HG03469 (cell line): ENCODE results near the gene ATP11C.
A peak's percentile ranks its signal among the peaks of the same experiment; 100 is the strongest.
"Not testable (repeated sequence)": the region's sequence is repeated elsewhere in the genome, so short reads cannot be mapped to it uniquely, and the experiment has no call there.

Experiments used
- ATAC-seq: cut with Tn5 transposase; IDR thresholded peaks from one replicate; pipeline ENCODE4 v1.9.1; 2021; ENCODE audit warnings: mild to moderate bottlenecking, moderate library complexity, moderate number of reproducible peaks; ENCODE audit not compliant: unreplicated experiment

Gene ATP11C

GRCh38 chrX:139738581-139738980, 194.3 kb downstream of the ATP11C start:
- ATAC-seq: peak; percentile 45

- no peak for ATAC-seq
These were observed 196.7 kb downstream of the ATP11C start for GRCh38 chrX:139736151-139736550.

GRCh38 chrX:139734996-139735395, 197.9 kb downstream of the ATP11C start:
- ATAC-seq: no peak

- peak; percentile 95 for ATAC-seq
These were observed 207.1 kb downstream of the ATP11C start for GRCh38 chrX:139725720-139726119.

GRCh38 chrX:139724626-139725025, 208.2 kb downstream of the ATP11C start:
- ATAC-seq: no peak

- ATAC-seq: no peak
These were observed 211.9 kb downstream of the ATP11C start for GRCh38 chrX:139720979-139721378.

GRCh38 chrX:139720136-139720535, 212.7 kb downstream of the ATP11C start:
- no peak for ATAC-seq

DNA sequence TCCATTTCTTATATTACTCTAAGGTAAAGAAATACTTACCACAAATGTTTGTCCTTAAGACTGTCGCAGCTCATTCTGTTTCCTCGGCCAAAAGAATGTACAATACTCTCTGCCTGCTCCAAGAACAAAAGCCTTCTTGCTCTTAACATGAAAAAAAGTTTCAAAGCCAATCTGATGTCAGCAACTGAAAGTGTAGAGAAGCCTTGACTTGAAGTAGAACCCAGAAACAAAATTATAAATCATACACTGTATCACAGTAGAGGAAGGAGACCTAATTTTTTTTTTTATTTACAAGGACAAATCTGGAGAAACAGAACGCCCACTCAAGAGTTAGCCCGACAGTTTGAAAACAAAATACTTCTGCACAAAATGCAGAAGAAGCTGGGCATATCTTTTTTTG, 224.8 kb downstream of the ATP11C start, which contains the start of gene MCF2:
Gene MCF2, minus strand, starts transcription at position 101 of the 400 bp plus-strand sequence. CDS start 56,423 bp downstream, outside the sequence.
- ATAC-seq: no peak

- no peak for ATAC-seq
These were observed 230.2 kb downstream of the ATP11C start for GRCh38 chrX:139702658-139703057.

GRCh38 chrX:139692908-139693307, 239.9 kb downstream of the ATP11C start:
- ATAC-seq: no peak

DNA sequence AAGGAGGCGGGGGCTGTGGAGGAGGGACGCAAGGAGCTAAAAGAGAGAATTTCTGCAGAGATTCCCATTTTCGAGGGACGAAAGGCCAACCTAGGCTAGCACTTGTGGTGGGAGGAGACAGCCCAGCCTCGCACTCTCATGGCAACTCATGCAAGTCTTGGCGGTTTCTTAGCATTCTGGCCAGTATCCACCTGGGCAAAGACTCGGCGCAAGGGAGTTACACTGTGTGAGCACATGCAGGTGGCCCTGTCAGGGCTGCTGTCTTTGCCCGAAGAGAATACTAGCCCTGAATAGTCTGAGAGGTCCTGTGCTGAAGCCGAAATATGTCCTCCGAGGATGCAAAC, 240.4 kb downstream of the ATP11C start:
- no peak for ATAC-seq

- ATAC-seq: no peak
These were observed 240.9 kb downstream of the ATP11C start for GRCh38 chrX:139691843-139692505.

GRCh38 chrX:139691493-139691842, 241.4 kb downstream of the ATP11C start:
- ATAC-seq: no peak

- ATAC-seq: not testable (repeated sequence)
These were observed 247.7 kb downstream of the ATP11C start for GRCh38 chrX:139685175-139685574.

DNA sequence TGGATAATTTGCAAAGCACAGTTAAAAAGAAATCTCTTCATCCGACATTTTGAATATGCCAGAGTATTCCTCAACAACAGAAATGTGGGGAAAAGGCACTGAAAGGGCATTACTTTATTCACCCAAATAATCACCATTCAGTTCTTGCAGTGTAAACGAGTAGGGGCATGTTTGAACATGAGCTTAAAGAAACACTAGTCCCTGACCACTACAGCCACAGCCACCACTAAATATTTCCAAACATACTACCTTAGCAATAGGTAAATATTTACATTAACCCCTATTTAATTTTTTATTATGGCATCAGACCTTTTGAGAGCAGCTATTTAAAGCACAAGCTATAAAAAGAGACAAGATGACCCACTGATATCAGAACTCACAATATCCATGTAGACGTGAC, 252.5 kb downstream of the ATP11C start:
- no peak for ATAC-seq
